Epidermal melanocyte (primary cell): ENCODE results near the gene ETFDH.
"Not testable (repeated sequence)": the region's sequence is repeated elsewhere in the genome, so short reads cannot be mapped to it uniquely, and the experiment has no call there.

Experiments used
- DNase-seq: peaks from one replicate; pipeline ENCODE4 v3.0.0; 2011; ENCODE audit warnings: low spot score; ENCODE audit not compliant: insufficient read length

Gene ETFDH

DNA sequence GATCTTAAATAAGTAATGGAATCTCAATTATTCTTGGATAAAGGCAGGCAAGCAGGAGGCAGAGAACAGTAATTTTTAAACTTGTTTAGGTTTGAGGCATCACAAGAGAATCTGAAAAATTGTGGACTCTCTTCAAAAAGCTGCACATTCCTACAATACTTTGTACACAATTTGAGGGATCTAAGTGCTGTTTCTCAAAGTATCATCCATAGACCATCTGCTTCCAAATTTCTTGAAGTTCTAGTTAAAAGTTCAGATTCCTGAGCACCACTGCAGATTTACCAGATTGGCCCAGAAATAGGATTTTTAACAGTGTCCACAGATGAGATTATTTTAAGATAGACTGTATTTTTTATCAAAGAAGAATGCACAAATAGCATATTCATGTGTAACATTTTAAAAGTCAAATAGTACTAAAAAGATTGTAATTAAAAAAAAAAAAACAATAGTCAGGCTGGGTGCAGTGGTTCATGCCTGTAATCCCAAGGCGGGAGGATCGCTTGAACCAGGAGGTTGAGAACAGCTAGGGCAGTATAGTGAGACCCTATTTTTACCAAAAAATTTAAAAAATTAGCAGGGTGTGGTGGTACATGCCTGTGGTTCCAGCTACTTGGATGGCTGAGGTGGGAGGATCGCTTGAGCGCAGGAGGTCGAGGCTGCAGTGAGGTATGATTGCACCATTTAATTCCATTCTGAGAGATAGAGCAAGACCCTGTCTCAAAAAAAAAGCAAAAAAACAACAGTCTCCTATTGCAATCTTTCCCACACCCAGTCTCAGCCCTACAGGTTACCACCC lies 82.5 kb downstream of the ETFDH start:
- DNase-seq, result no peak

DNA sequence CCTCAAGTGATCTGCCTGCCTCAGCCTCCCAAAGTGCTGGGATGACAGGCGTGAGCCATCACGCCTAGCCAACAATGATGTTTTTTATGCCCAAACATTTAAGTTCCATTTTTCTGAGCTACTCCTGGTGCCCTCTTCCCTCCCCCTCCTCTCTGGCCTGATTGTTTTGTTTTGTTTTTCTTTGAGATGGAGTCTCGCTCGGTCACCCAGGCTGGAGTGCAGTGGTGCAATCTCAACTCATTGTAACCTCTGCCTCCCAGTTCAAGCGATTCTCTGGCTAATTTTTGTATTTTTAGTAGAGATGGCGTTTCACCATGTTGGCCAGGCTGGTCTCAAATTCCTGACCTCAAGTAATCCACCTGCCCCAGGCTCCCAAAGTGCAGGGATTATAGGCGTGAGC lies 83.7 kb downstream of the ETFDH start:
- not testable (repeated sequence) for DNase-seq

DNA sequence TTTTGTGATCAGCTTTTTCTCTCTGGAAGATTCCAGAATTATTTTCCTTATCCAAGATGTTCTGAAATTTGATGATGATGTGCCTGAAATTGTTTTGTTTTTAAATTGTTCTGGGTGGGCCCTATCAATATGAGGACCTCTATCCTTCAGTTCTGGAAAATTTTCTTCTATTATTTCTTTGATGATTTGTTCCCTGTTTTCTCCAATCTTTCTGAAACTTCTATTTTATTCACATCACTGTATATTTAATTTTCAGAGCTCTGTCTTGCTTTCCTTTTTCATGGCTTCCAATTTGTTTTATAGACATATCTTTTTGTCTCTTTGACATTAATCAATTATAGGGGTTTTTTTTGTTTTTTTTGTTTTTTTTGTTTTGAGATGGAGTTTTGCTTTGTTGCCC lies 84.5 kb downstream of the ETFDH start:
- no peak for DNase-seq

DNA sequence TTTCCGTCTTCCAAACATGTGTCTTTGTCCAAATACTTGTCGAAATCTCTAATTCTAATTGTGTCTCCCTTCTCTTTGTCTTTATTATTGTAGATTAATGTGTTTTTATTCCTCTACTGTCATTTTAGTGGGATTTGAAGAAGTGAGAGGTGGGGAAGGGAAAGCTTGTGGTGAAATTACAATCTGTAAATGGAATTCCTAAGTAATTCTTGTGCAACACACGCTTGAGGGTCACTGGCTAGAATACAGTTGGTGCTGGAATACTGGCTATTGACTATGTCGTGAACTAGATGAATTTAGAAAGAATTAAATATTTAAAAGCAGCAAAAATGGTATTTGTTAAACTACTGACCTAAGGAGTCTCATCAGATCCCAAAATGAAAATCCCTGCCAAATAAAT lies 86.0 kb downstream of the ETFDH start:
- no peak for DNase-seq

DNA sequence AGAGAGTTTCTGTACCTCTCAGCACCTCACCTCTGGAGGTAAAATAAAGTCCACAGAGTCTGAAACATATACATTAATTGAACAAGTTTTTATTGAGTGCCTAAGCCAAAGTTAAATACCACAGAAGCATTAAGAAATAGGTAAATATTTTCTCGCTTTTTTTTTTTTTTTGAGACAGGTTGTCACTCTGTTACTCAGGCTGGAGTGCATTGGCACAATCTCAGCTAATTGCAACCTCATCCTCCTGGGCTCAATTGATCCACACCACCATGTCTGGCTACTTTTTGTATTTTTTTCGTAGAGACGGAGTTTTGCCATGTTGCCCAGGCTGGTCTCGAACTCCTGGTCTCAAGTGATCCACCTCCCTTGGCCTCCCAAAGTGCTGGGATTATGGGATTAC lies 86.6 kb downstream of the ETFDH start:
- DNase-seq, result no peak
